Amniotic stem cell (primary cell): ENCODE data around the gene MOCS2.
"Not testable (repeated sequence)": the region's sequence is repeated elsewhere in the genome, so short reads cannot be mapped to it uniquely, and the experiment has no call there.

Experiments used
- DNase-seq: peaks from one replicate; lab custom pipeline; 2025; lab: John Stamatoyannopoulos, UW

The MOCS2 gene, protein sequence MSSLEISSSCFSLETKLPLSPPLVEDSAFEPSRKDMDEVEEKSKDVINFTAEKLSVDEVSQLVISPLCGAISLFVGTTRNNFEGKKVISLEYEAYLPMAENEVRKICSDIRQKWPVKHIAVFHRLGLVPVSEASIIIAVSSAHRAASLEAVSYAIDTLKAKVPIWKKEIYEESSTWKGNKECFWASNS

DNA sequence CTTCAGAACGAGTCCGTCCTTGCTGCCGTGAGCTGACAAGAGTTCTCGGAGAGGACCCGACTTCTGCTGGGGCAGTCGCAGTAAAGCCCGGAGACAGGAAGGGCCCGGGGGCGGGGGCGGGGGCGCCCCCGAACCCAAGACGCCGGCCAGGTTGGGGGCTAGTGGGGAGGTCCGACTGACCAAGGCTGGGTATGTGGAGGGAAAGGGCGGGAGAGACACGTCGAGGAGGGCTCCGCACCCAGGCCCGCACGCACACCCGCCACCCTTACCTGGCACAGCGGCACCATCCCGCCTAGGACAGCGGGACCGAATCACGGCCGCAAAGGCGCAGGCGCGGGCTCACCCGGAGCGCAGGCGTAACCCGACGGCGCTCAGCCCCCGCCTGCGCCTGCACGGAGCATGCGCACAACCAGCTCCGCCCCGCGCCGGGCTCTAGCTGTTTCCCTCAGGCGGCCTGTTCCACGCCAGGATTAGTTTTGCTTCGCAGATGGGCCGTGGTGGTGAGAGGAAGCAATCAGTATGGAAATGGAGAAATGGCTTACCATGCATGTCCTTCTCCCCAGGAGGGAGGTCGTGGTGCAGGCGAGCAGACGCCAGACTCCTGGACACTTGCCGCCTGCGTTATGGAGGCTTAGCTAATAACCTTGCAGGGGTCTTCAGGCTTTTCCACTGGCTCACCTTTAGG is at the start of gene MOCS2:
TSS of gene MOCS2 (minus strand) at position 315 of the 685 bp plus-strand sequence. CDS start 2,583 bp downstream, outside the sequence.
- peak; percentile 66 for DNase-seq

DNA sequence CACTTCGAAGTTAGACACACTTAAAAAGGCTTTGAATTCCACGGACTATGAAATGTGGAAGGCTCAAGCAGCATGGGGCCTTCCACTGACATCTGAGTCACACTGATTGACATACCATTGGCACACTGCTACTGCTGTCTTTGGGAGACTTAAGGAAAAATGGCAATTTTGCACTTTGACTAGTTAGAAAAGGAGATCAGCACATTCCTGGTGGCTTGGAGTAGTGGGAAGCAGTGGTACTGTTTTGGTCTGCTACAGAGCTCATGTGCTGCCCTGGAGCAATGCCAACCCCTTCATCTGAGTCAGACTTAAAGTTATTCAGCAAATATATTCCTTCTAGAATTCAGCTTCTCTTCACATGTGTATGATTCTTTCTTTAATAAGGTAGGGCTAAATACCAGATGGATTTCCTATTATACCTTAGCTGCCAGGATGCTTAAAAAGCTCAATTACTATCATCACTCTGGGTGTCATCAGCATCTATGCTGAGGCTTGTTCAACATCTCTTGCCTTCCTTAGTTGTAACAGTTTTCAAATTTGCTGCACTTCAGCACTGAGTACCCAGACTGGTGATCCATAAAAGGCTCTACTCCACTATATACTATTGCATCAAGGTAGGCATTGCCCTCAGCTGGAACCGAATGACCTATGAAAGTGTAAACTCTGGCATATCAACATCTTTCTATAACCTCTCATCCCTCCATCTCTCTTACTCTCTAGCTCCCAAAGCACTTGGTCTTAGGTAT is 42.3 kb upstream of the MOCS2 start:
- DNase-seq: no peak

DNA sequence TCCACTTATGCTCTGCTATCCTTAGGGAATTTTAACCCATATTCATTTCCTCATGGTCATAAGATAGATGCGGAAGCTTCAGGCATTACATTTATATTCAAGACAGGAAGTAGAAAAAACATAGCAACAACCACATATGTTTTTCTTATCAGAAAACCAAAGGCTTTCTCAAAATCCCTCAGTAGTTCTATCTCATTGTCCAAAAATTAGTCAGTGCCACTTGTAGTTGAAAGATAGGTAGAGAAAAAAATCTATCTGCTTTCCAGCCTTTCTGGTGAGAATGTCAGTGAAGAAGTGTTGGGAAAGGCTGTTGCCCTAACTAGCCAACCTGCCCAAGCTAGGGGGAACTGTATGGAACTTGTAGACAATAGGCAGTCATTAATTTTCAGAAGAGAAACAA is 23.5 kb upstream of the MOCS2 start:
- DNase-seq: no peak

DNA sequence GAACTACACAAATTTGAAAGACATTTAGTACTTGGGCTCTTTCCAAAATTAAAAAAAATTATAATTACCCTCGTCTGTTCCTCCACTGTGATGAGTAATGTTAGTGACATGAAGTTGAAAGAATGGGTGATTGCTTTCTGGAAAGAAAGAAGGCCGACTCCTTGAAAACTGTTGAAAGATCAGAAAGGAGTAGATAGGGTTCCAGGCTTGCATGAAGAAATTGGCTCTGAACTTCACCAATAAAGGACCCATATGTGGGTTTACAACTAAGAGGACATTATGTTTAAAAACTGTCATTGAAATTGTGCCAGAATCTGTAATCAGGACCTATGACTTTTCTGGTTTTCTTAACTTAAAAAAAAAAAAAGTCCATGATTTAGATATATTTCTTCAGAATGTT is 20.7 kb upstream of the MOCS2 start:
- DNase-seq: no peak

DNA sequence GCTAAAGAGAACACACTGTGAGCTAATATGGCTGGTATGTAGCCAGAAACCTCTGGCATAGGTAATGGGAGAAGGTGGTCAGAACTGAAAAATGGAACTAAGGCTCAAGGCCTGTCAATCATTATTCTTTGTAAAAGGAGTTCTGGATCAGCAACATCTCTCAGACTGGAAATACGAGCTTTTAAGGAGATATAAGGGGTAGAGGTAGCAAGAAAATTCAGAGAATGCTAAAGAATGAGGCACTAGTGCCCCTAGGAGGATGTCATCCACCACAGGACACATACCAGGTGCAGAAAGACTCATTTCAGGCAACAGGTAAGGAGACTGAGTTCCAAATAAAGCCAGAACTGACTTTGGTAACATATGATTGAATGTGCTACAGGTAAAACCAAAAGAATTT is 18.9 kb upstream of the MOCS2 start:
- no peak for DNase-seq

DNA sequence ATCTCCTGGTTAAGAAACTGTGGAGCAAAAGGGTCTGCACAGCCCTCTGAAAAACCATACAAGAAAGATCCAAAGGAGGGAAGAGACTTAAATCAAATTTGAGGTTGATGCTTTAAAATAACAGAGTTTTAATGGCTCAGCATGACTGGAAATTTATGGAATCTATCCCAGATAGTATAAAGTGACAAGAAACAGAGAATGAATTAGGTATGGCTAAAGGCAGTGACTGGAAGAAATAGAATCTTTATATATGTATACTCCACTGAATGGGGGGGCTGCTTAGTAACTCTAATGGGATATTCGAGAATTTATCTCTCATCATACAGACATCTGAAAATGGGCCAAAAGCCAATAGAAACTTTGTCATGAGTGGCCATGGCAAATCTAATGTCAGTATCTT is 17.6 kb upstream of the MOCS2 start:
- no peak for DNase-seq

DNA sequence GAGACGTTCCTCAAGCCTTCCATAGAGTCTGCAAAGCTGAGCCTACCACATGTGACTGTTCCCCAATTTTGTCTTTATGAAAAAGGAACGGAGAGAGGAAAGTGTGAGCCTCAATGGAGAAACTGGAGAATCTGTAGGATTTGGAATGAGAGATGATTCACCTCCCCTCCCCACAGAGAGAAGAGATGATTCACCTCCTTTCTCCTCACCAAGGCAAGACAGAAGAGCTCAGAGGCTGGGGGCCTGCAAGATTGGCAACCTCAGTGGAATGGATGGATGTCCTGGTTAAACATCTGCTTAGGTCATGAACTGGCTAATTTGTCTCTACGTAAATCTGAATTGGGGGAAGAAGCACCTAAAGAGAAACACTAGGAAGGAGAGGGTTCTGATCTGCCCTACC is 17.0 kb upstream of the MOCS2 start:
- peak; percentile 19 for DNase-seq

DNA sequence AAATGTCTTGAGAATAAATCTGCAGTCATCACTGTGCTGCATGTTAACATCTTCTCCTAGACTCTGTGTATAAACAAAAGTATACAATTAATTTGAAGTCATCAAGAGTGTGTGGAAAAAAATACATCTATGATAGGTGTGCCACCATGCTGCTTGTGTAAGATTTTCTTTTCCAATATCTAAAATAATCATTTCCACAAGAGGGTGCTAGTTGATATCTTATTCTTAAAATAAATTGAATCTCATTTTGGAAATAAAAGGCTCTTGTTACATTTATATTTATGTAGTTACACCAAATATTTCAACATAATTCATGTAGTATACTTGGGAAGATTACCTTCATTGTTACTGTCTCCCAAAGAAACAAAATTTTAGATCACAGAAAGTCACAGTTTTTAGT is 14.1 kb upstream of the MOCS2 start:
- DNase-seq: no peak

DNA sequence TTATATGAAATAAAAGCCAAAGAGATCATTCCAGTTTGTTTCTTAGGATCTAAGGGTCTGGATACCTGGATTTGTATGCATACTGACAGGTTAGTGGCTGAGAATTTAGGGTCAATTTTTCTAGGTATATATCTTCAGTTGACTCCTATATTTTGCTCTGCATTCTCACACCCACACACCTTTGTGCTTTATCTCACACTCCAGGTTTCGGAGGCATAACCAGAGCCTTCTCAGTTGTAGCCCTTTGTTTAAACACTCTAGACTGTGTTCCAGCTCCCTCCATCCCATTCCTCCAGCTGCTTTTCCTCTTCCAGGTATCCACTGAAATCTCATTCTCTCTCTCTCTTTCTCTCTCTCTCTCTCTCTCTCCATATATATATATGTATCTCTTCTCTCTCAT is 10.6 kb upstream of the MOCS2 start:
- DNase-seq: no peak

DNA sequence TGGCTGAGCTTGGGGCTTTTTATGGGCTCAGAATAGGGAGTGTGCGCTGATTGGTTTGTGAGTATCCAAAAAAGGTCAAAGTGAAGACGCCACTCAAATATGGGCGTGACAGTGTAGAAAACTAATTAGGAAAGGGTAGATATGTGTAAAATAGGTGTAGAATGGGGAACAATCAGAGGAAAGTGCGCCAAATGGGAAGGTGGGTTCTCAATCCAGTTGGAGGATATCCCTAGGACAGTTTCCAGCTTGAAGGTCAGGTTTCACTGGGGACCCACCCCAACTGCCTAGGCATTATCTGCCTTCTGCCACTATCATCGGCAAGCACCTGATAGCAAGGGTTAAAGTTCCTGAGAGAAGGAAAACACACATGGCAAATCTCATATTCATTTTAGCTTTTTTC is 9.3 kb upstream of the MOCS2 start:
- DNase-seq: no peak

DNA sequence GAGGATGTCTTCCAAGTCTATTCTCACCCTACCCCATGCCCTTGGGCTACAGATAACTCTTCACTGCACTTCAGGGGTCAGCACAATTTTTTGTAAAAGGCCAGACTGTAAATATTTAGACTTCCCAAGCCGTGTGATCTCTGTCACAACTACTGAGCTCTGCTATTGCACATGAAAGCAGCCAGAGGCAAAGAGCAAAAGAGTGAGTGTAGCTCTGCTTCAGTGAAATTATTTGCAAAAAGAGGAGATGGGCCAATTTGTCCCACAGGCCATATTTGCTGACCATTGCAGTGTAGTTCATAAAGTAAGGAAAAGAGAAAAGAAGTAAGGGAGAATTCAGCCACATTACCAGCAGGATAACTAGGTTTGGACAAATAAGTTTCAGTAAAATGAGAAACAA is 7.0 kb upstream of the MOCS2 start:
- no peak for DNase-seq

DNA sequence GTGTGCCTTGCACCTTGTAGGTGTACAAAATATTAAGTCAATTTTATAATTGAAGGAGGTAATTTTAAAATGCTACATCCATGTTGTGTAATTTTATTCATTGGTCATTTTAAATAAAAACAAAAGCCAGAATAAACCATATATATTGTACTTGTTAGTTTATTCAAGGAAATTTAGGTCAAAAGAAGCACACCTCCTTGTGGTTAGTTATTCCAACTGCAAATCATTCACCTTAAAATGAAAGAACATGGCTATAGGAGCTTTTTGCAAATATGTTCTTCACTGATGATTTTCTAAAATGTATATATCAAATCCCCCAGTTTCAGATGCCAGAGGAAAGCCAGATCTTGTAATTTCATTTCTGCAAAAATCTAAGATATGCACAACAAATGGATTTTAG is 5.4 kb upstream of the MOCS2 start:
- no peak for DNase-seq

DNA sequence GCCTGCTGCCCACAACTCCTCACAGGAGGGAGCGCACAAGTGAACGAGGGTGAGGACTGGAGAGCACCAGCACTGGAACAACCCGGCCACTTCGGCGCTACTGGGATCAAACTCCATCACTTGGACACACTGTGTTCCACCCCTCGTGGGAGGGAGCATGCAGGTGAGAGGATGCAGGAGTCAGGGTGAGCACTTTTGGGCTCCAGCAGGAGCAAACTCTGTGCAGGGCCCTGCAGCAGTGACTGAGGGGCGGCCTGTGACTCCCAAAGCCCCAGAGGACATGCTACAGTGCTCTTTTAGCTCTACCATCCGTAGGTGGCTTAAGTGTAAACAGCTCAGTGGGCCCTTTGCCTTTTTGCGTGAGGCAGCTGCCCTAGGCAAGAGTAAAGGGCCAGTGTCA is 4.4 kb upstream of the MOCS2 start:
- DNase-seq: no peak

DNA sequence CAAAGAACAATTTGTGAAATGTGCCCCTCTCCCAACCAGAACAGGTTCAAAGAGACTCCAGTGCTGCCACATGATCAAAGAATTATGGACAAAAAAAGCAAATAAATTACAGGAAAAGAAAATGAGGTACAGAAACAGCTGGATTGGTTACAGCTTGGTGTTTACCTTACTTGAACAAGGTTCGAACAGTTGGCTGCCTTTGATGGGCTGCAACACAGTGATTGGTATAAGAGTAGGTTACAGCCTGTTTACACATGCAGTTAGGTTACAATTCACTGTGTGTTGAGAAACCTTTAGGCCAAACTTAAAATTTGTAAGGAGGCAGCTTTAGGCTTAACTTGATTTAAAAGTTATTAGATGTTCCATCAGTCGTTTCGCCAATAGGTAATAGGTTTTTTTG is 3.4 kb upstream of the MOCS2 start:
- DNase-seq: no peak

DNA sequence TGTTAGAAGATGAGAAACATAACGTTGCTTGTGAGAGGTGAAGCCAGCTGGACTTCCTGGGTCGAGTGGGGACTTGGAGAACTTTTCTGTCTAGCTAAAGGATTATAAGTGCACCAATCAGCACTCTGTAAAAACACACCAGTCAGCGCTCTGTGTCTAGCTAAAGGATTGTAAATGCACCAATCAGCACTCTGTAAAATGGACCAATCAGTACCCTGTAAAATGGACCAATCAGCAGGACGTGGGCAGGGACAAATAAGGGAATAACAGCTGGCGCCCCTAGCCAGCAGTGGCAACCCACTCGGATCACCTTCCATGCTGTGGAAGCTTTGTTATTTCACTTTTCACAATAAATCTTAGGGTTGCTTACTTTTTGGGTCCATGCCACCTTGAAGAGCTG is 2.8 kb upstream of the MOCS2 start:
- not testable (repeated sequence) for DNase-seq

DNA sequence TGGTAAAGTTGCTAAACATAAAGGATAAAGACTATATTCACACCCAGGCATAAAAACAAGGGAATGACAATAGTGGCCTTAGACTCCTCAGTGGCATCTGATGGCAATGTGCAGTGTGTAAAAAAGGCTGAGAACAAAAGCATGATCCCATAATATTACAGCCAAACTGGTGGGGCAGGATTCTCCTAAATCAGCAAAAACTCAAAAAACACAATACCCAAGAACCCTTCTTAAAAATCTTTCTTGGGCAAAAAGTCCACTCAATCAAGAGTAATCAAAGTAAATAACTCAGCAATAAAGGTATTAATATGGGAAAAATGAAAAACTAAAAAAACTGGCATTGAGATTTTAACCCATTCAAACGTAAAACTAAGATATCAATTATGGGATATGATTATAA is 1.6 kb upstream of the MOCS2 start:
- no peak for DNase-seq

DNA sequence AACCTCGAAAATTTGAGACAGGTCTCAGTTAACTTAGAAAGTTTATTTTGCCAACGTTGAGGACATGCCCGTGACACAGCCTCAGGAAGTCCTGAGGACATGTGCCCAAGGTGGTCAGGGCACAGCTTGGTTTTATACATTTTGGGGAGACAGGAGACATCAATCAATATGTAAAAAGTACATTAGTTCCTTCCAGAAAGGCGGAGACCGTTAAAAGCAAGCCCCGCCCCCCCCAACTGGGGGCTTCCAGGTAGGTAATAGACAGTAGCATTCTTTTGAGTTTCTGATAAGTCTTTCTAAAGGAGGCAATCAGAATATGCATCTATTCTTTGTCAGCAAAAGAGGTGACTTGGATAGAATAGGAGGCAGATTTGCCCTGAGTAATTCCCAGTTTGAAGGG is 599 bp upstream of the MOCS2 start:
- no peak for DNase-seq

DNA sequence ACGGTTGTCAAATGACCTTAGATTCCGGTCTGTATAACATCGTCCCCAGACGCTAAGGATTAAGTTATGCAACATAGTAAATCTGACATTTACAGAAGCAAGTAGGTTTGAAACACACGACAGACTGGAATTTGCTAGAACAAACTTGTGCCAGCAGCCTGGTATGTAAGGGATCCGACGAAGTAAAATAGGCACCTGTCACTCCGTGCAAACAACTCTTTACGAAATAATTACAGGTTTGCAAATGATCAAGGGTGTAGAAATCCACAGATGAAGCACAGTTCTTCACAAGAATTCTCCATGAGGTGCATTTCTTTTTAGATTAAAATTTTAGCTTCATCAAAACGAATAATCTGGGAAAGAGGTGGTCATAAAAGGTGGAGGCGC is 508 bp downstream of the MOCS2 start:
- no peak for DNase-seq

DNA sequence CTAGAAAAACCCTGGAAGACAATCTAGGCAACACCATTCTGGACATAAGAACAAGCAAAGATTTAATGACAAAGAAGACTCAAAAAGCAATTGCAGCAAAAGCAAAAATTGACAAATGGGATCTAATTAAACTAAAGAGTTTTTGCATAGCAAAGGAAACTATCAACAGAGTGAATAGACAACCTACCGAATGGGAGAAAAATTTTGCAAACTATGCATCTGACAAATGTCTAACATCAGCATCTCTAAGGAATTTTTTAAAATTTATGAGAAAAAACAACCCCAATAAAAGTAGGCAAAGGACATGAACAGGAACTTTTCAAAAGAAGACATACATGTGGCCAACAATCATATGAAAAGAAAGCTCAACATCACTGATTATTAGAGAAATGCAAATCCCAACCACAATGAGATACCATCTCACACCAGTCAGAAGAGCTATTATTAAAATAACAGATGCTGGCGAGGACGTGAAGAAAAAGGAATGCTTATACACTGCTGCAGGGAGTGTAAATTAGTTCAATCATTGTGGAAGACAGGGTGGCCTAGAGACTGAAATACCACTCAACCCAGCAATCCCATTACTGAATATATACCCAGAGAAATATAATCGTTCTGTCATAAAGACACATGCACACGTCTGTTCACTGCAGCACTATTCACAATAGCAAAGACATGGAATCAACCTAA is 3.8 kb downstream of the MOCS2 start:
- DNase-seq: no peak

DNA sequence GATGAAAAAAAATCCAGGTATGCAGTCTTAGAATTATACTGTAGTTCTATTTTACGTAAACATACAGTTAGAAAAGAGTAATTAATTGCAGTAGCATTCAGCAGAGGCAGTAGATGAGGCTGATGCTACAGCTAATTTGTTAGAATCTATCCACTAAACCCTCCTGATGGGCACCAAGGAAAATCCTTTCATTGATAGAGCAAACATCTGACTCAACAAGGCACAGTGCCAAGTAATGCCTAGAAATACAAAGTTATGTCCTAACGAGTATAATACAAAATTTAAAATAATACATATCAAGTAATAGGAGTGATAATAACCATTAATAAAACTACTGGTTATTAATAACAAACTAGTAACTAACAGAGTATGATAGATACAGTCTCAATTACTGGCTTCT is 9.0 kb downstream of the MOCS2 start:
- no peak for DNase-seq

DNA sequence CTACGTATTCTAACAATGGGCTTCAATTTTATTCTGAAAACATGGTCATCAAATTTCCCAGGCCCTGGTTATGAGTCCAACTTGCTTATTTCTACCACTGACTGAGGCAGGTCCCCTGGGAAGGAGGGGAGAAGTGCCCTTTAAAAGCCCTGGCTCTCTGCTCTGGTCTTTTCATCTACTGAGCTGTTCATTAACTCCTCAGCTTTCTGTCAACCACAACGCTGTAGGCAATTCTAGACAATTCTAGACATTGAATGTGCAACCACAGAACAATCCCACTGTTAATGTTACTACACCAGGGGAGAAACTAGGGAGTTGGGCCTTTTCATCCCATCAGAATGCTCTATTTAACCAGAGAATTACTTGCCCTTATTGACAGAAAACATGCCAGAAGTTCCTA is 10.0 kb downstream of the MOCS2 start:
- no peak for DNase-seq

DNA sequence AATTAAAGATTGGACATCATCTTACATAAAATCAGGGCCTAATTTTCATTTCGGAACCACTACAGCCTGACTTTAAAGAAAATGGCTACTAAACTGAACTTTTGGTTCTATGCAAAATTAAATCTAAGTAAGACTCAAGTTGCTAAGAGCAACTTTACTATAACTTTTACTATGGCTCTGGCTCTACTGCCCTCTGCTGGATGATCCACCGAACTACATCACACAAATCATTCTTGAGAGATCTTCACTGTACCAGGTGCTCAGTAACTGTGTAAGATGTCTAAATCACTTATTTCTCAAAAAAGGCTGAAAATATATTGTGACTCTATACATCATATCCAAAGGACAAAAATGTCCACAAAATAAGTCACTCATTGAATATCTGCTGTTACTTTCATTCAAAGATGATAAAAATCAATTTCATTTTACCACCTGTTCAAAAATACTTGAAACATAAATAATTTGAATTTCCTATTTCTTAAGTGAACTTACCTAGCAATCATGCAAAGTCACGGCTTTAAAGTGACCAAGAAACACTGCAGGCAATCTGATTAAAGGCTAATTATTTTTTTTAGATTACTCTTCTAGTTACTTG is 13.5 kb downstream of the MOCS2 start:
- no peak for DNase-seq

DNA sequence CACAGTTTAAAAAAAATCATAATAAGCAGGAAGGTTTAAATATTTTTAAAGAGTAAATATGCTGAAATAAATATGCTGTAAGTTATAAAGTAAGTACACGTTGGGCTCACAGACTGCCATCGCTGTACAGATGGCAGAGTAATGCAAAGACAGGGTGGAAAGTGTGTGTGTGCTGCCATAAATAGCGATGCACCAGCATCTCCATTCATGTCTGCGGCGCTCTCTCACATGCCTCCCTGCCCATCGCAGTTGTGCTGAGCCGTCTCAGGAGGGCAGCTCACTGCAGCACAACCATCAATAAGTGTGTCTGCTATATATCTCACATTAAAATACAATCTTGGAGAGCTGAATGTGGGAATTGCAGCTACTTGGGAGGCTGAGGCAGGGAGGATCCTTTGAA is 14.3 kb downstream of the MOCS2 start:
- no peak for DNase-seq
